GM18502 (cell line): Measurements from ENCODE around the gene PTGS1.
"Not testable (repeated sequence)": the region's sequence is repeated elsewhere in the genome, so short reads cannot be mapped to it uniquely, and the experiment has no call there.

Experiments
- ATAC-seq: cut with Tn5 transposase; IDR thresholded peaks from one replicate; pipeline ENCODE4 v1.9.1; 2021; ENCODE audit warnings: mild to moderate bottlenecking; ENCODE audit not compliant: unreplicated experiment, poor library complexity

The PTGS1 gene

DNA sequence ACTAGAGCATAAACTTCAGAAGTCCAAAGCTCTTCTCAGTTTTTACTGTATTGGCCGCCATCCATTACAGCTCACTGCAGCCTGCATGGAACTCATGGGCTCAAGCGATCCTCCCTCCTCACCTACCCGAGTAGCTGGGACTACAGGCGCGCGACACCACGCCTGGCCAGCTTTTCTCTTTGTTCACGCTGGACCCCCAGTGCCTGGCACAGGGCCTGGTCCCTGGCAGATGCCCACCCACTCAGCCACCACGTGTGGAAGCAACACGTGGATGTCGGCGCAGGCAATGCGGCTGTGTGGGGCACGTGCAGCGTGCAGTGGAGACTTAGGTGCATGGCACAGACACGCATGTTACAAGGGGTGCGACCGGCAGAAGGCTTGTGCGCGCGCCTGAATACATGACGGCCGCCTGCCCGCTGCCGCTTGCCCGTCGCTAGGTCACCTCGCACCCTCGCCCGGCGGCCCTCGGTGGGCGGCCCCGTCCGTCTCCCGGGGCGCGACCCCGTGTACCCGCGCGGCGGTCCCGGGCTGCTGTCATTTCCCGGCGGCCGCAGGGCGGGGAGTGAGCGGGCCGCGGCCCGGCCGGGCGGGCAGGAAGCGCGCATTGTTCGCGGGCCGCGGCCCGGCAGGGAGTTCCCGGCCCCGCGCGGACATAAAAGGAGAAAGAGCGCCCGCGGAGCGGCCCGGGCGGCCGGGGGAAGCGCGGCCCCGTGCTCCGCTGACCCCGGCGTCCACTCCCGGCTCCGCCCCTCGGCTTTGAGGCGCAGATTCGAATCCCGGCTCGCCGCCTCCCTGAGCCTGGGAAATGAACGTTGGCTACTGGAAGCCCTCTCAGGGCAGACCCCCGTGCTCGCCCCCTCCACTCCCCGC lies 24.1 kb upstream of the PTGS1 start:
- no peak for ATAC-seq

DNA sequence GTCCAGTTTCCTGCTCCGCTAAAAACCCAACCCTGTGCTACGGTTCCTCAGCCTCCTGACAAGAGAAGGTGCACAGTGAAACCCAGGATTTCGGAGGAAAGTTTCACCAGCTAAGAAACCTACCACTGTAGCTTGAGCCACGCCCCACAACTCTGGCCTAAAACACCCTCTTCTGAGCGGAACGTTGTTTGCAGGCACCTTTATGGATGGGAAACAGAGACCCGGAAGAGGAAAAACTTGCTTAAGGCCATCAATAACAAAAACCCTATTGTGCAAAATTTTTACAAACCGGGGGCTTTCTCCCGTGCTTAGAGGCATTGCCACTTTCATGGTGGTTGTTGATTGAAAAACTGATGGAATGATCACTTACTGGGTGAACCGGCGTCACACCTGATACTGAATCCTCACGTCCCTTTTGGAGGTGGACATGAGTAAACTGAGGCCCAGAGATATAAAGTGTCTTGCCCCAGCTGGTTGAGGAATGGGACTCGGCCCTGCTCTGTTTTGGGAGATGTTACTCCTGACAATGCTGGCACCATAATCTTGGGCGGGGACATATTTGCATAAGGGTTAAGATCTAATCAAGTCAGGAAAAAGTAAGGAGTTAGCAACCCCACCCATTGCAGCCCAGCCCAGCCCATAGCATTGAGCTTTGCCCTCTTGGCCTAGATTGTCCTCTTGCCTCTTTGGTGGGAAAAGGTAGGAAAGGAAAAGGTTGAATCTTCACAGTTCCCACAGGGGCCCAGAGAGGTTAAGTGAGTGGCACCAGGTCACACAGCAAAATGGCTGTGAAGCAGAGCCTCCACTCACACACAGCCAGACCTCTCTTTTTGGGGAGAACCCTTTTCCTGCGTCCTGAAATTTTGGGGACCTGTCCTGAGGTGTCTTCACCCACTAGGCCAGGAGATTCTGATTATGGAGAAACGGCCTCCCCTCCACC lies 23.2 kb upstream of the PTGS1 start:
- no peak for ATAC-seq

DNA sequence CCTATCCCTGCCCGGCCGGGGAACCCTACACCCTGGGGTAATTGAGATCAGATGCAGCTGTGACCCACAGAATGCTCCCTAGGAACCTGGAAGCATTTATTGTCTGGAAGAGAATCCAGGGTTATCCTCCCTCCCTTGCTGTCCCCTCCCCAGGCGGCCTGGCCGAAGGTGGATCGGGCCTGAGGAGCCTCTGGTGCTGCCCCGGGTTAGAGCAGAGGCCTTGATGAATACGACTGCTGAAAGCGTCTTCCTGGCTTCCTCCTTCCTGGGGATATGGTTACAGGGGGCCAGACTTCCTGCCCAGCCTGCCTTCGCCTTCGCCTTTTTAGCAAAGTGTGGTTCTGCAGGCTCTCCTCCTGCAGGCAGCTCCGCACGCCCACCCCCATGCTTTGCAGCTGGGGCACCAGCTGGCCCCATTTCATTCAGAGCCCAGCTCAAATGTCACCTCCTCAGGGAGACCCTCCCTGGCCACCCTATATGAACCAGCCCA lies 22.5 kb upstream of the PTGS1 start:
- ATAC-seq, result no peak

DNA sequence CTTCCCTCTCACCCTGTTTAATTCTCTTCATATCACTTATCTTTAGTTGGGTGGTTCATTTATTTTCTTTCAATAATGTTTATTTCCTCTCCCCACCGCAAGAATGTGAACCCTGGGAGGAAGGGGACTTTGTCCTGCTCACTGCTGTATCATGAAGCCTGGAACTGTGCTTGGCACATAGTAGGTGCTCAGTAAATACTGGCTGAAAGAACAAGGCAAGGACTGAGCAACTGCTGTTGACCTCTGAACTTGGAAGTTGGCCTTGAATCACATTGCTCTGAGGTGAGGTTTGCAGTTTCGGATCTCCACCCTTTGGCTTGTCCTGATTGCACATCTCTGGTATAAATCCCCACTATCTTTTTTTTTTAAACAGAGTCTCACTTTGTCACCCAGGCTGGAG lies 22.0 kb upstream of the PTGS1 start:
- no peak for ATAC-seq

DNA sequence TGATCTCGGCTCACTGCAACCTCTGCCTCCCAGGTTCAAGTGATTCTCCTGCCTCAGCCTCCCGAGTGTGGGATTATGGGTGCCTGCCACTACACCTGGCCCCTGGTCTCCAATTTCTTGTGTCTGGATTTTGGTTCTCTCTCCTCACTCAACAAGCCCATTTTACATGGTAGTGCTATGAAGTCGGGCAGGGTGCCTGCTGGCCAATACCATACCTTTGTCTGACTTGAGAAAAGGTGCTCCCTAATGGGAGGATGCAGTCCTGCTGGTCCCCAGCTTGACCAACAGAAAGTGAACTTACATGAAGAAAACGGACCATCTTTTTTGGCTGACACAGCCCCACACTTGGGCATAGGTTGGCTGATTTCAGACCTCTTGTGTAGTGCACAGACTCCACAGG lies 21.6 kb upstream of the PTGS1 start:
- no peak for ATAC-seq

DNA sequence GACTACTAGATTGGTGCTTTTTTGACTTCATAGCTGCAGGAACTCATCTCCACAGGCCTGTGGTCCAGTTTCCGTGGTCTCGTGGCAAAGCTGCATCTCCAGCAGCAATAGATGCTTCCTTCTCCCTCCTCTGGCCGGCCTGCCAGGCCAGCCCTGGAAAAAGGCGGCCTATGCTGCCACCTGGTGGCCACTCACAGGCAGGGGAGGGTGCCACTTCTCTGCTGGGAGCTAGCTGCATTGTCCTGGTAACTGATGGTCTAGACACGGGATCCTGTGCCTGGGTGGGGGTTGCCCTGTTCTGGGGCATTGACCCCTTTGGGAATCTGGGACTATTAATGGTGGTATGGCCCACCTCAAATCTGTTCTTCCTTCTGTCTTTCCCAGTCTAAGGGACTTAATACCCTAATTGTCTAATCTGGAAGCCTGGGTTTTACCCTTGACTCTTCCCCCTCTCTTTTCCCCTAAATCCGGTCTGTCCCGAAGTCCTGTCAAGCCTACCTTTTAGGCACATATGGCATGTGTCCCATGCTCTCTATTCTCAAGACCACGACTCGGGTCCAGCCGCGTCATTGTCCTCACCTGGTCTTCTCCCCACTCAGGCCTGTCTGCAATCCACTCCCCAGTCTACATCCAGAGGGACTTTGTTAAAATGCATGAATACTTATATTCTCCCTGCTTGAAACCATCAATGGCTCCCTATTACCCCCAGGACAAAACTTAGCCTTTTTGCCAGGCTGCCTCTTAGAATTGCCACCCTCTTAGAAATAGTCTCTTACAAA lies 20.1 kb upstream of the PTGS1 start:
- peak; percentile 89 for ATAC-seq

DNA sequence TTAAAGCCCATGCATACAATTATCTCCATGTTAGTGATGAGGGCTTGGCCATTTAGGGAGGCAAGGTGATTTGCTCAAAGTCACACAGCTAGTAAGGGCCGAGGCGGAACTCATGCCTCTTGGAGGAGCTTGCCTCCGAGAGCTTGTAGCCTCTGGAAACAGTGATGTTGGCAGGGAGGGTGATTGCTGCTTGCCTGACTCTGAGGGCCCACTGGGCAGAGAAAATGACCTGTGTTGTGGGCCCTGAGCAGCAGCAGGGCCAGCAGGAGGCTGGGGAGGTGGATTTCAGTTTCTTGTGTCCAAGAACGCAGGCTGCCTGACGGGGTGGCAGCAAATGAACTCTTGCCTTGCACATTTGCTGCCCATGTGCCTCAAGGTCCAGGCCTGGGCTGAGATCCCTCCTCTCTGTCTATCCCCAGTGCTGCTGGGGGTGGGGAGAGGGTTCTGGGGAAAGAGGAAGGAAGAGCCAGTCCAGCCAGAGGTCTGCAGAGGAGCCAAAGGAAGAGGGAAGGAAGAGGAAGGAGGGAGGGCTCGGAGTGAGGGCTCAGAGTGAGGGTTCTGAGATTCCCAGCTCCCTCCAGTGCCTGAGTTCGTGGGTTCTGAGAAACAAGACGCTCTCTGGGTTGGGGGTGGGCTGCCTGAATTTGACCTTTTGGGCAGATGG lies 16.2 kb upstream of the PTGS1 start:
- ATAC-seq, result no peak

DNA sequence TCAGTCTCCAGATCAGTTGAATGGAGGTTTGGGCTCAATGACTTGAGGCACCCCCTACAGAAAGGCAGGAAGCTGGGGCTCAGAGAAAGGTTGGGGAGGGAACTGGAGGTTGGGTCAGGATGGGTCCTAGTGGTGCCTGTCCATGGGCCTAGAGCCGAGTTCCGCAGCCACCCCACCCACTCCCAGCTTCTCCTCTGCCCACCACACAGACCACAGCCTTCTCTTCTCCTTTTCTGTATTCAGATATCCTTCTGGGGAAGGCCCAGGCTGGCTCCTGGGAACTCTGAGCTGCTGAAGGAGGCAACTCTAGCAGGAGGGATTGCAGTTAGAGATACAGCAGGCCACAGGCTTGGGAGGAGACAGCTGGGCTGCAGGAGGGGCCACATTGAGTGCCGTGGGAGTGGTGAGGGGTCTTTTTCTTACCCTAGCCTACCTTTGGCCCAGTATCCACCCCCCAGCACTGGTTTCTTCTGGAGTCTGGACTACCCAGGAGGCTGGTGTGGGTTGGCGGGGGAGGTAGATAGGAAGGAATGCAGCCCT lies 15.4 kb upstream of the PTGS1 start:
- ATAC-seq, result no peak

DNA sequence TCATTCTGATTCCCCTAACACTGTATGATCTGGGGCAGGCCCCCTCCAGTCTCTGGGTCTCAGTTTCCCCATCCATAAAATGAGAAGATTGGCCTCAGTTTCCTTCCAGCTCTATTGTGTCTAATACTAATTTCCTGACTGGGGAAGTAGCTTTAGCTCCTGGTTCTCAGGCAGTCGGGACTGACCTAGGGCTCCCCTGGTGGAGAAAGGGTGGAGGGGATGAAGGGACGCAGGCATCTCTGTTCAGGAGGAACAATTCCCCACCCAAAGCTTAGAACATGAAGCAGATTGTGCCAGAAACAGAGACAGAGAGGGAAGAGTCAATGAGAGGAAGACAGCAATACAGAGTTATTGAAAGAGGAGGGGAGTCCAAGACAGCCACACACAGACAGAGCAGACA lies 14.2 kb upstream of the PTGS1 start:
- ATAC-seq, result no peak

DNA sequence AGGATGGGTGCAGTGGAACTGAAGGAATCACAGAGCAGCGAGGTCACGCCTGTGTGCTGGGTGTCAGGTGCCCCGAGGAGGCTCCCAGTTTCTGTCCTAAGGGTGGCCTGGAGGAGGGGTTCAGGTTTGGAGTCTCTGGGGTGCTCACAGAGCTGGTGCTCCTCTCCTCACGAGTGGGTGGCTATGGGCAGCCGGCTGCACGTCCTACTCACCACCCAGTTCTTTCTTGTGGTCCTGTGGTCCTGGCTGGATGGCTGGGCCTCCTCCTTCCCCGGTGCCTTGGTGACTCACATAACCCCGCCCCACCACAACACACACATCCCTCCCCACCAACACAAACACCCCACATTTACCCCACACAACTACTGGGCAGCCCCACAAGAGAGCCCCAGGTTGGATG lies 9.9 kb upstream of the PTGS1 start:
- no peak for ATAC-seq

DNA sequence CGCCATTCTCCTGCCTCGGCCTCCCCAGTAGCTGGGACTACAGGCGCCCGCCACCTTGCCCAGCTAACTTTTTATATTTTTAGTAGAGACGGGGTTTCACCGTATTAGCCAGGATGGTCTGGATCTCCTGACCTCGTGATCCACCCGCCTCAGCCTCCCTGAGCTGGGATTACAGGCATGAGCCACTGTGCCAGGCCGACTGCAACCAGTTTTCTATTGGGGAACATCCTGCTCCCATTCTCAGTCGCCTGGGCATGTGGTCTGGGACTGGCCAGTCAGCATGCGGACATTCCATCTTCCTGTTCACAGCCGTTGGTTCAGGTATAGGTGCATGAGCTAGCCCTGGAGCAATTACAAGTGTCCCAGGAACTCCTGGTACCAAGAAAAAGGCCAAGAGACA lies 7.7 kb upstream of the PTGS1 start:
- ATAC-seq, result not testable (repeated sequence)

DNA sequence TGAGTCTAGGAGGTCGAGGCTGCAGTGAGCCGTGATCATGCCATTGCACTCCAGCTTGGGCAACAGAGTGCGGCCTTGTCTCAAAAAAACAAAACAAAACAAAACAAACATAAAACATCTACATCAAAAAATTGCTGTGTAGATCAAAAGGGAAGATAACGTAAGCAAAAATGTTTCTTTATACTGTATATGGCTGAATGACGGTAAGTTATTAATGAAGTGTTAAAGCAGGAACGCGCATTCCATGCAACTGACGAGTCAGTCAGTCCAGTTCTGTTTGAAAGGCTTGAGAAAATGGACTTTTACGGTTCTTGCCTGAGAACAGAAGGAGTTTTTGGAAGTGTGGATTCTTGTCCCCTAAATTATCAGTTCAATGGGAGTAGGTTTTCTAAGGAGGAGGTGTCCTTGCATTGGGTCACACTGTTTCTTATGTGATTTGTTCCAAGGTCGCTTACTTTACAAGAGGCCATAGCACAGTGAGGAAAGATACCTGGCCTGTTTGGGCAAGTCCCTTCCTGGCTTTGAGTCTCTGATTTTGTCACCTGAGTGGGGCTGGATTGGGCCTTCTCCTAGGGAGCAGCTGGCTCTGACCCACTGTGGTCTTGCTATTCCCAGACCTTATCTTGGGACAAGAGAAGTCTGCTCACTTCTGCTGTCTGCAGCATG lies 6.6 kb upstream of the PTGS1 start:
- no peak for ATAC-seq

DNA sequence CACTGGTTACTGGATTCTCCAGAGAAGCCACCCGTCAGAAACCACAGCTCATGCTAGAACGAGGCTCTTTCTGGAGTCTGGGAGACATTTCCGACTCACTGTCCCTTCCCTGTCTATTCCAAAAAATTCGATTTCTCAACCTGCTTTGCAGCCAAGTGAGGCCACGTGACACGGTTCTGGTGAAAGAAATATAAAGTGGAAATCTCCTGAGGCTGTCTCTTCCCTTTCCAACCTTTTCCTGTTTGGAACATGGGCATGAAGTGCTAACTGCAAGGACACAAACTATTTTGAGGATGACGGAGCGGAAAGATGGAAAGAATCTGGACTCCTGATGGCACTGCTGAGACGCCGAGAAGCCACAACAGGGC lies 6.1 kb upstream of the PTGS1 start:
- no peak for ATAC-seq

DNA sequence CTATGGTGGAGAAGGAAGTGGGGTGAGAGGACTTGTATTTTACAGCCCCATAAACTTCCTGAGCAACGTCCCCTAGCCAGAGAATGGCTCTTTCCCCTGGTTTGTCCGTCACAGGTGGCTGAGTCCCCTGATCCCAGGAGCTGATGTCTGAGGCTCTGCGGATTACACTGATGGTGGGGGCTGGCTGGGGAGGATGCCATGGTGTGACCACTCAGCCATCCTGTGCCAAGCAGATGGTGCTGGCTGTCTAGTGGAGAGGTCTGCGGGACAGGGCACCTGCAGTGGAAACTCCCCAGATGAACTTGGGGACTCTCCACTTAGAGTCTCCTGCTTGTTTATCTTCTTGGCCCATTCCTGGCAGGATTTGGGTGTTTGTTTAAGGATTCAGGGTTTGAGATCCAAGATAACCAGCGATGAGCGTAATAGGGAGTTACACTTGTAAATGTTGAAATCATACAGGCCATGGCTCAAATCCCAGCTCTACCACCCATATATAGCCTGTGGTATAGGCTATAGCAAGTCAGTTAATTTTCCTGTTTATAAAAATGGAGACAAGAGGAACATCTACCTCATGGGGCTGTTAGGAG lies 4.7 kb upstream of the PTGS1 start:
- ATAC-seq, result no peak

DNA sequence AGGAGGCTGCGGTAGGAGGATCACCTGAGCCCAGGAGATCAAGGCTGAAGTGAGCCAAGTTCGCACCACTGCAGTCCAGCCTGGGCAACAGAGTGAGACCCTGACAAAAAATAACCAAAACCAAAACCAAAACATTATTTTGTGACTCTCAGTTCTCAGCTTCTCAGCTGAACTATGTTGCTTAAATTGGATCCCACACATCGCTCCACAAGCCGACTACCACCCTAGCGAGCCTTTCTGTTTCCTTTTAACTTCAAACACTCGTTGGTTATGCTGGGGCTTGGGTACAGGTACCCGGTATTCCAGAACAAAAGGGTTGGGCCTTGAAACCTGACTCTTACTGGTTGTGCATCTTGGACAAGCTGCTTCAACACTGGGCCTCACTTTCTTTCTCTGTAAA lies 3.8 kb upstream of the PTGS1 start:
- no peak for ATAC-seq

DNA sequence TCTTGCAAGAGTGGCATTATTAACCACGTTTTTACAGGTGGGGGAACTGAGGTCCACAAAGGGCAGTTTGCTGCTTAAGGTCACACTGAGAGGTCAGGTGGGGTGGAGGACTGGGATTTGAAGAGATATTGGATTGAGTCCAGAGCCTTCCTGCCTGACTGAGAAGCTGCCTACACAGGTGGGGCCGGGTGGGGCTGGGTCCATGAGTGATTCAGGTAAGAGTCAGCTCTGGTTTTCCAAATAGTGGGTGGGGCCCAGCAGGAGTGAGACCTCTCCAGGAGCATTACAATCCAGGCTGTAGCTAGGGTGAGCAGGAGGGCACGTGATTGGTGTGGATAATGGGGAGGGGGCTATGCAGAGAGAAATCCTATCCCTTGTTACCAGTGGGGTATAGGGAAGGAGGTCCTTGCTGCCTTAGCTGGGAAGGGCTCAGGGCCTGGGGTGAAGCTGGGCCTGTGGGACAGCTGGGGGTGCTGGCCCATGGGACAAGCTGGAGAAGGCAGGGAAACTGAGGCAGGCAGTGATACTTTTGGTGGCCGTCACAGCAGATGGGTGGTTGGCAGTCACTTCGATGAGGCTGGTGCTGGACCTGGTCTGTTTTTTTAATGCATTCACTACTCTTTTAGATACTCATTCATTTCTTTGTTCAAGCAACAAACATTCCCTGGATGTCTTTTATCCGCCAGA lies 2.9 kb upstream of the PTGS1 start:
- no peak for ATAC-seq

DNA sequence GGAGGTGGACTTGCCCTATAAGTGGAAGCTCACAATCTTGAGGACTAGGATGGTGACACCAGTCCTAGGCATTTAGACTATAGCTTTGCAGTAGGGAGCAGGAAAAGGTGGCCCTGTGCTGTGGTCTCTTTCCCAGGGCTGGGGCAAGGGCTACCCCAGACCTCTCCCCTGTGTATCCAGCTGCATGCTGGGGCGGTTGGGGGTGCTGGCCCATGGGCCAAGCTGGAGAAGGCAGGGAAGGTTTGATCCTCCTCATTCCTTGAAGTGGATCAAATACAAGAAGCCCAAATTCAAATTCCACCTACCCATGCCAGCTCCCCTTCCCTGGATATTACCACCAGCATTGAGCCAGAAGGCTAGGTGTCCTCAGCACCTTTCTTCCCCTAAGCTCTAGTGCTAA lies 2.2 kb upstream of the PTGS1 start:
- no peak for ATAC-seq

DNA sequence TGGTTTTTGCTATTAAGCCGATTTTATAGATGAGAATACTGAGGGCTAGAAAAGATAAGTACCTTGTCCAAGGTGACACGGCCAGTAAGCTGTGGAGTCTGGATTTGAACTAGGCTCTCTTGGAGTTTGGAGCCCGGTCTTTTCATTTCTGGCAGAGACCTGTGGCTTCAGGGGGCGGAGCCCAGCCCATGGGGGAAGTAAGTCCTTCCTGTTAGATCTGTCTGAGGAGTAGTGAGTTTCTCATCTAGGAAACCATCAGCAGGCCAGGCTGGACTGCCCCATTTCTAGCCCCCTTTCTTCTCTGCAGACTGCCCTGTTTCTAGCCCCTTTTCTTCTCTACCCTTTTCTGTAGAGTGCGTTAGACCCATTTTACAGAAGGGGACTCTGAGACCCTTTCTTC lies 521 bp upstream of the PTGS1 start:
- peak; percentile 43 for ATAC-seq
